T-helper 1 cell treated with Interleukin-12 subunit alpha and Interleukin-12 subunit beta and Interleukin-4 antibody, amounts not matched to agents 30 ng/mL and 1 ng/mL, for 36 hours (primary cell): Measurements from ENCODE around the gene HOMER1. TPM values are rescaled to one million over a fixed set of nuclear protein-coding genes. Genes with fewer than 3 reads are reported as not detected.

Experiments
- intact Hi-C: fragments of 100-400 bp; cut with micrococcal nuclease; formaldehyde crosslinking; loops from one replicate; pipeline ENCODE4 v1.15.1; 2024
- total RNA-seq: library from RNA; stranded (reverse); gene quantifications from 2 replicates; pipeline ENCODE4 v1.2.3, GENCODE V29; 2022

HOMER1 gene
- total RNA-seq, 1 donor from 2014 or later: 3.1 TPM

DNA sequence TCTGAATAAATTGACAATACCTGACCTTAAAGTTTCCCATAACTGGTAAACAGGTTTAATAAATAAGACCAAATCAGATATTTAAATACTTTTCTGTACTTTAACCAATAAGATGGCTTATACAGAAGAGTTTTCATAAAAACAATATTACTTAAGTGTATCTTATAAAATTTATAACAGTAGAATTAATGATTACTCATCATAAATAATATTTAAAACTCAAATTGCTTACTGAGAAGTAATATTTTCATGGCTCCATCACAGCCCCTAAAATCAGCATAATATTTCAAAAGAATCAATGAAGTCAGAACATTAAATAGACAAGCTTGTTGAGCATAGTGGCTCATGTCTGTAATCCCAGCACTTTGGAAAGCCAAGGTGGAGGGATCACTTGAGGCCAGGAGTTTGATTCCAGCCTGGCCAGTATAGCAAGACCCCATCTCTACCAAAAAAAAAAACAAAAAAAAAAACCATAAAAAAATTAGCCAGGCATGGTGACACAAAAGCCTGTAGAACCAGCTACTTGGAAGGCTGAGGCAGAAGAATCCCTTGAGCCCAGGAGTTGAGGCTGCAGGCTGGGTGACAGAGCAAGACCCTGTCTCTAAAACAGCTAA lies 23.5 kb downstream of the HOMER1 start:
- intact Hi-C loops: no loop called here

GRCh38 chr5:79489773-79490172 lies 24.2 kb downstream of the HOMER1 start:
- intact Hi-C loops: no loop called here

DNA sequence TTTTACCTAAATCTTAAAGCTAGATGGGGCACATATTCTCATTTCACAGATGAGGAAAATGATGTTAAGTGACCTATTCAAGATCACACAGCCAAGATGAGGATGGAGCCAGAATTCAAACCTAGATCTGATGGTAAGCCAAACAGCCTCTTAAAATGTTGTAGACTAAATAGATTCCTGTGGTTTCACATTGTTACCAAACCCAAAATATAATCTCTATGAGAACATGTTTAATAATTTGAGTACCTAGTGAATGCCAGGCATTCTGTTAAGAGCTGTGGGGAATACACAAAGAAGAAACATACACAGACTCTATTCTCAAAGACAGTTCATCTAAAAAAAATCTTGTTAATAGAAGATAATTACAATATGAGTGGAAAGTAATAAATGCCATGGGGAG lies 25.2 kb downstream of the HOMER1 start:
- intact Hi-C loops: no loop called here

DNA sequence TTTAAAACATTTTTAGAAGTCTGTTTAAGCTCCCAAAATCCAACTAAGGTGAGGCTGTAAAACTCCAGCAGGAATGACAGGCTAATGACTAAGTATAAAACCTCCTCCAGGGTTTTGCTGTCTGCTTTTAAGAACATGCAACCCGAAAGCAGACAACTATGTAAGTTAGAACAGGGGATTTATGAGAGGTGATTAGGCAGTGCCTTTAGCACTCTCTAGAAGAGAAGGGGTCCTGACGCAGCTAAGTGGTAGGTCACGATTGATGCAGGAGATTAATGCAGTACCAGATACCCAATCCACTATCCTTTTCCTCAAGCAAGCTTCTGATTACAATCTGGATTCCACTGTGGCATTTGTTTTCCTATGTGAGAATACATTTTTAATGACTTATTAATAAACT lies 25.9 kb downstream of the HOMER1 start:
- intact Hi-C loops: no loop called here

- intact Hi-C loops: no loop called here
Measured at GRCh38 chr5:79487251-79487650, 26.7 kb downstream of the HOMER1 start.

- intact Hi-C loops: no loop called here
Measured at GRCh38 chr5:79486116-79486515, 27.8 kb downstream of the HOMER1 start.

DNA sequence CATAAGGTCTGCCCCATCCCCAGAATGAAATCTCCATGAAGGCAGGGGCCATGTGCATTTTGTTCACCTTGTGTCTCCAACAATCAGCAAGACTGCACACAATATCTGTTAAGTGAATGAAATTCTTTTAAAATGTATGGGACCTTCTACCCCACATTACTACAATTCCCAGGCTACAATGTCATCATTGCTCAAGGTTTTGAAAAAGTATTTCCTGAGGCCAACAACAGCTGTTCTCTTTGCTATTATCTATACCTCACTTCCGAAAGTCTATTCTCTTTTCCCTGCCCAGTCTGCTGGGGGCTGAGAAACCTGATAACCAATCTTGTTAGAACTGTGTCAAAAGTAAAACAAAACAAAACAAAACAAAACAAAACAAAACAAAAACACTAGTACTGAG lies 29.2 kb downstream of the HOMER1 start:
- intact Hi-C loops: no loop called here

DNA sequence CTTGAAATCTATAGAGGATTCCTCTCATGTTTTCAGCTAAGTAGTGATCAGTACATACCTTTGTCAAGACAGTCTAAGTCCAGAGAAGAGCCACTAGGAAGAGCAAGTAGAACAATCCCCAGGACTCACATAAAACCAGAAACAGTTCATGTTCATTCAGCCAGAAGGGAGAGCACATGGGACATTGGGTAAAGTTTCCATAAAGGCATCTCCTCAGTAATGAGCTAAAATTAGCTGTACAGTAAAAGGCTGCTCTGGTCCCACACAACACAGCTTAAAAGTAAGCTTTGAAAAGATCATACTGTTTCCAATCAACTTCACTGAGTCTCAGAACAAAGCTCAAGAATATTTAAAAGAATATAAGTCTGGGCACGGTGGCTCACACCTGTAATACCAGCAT lies 32.4 kb downstream of the HOMER1 start:
- intact Hi-C loops: no loop called here

DNA sequence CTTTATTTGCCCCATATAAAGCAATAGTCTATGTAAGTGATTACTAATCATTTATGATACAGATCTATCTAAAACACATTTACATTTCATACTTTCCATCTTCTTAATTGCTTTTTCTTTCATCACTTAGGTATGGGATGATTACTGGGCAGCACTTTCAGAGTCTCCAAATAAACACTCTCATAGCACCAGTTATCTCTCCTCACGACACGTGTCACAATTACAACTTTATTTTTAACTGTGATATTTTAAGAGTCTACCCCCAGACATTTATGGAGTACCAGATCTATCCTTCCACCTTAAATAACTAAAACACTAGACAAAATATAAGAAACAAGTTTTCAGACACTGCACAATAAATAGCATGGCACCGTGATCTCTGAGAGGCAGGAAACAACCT lies 32.9 kb downstream of the HOMER1 start:
- intact Hi-C loops: no loop called here

DNA sequence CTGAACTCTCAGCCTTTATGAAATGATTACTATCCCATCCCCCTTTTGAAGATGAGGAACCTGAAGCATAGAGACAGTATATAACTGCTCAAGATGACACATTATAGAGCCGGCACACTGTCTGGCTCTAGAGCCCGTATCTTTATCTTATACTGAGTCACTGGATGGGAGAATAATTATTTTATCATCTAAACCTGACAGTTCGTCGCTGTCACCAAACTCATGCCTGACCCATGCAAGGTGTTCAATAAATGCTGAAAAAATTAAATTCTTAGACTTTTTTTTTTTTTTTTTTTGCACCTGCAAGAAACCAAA lies 38.8 kb downstream of the HOMER1 start:
- intact Hi-C loops: no loop called here

DNA sequence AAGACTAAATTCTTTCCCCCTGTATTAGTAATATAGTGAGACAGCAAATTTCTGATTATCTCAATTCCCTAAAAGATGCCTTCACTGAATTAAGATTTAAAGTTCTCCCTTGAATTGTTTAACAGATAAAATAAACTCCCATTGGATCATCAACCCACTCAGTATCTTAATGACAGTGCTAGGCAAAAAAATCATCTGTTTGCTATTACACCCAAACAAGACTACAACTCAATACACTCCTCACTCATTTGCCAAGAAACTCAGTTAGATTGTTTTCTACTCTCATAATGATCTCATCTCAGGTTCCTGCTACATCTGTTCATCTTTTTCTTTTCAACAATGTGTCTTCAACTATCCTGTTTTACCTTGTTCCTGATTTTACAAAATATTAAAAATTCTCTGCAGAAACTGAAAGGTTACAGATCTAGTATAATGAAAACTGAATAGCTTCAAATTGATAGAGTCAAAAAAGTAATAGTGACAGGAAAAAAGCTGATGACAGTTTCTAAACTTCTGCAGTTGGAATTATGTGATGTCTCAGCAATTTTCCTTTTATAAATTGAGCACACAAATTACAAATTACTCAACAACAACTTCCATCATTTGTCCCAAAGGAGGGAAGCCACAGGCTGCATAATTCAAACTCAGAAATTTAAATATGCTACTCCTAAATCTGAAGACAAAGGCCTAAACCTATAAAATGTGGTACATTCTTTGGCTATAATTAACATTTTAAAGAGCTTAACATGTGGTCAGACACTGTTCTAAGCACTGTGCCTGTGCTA lies 39.4 kb downstream of the HOMER1 start:
- intact Hi-C loops: no loop called here

DNA sequence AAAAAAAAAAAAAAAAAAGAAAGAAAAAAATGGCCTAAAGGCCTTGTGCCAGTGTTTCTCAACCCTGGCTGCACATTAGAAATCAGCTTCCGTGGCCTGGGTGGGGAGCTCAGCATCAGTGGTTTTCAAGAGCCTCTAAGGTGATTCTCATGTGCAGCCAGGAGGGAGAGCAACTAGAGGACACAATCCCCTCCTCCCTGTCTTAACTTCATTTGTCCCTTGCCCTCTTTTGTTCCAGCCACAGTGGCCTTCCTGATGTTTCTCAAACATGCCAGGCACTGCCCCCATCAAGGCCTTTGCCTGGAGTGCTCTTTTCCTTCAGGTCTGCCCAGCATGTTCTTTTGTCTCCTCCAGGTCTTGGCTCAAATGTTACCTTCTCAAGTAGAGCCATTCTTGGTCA lies 42.4 kb downstream of the HOMER1 start:
- intact Hi-C loops: no loop called here

- intact Hi-C loops: loop anchor here (1.0 kb wide), 5 partner anchors 230 to 565 kb away; no protein-coding TSS in a partner anchor
Measured at GRCh38 chr5:79464695-79465332, 49.1 kb downstream of the HOMER1 start.

DNA sequence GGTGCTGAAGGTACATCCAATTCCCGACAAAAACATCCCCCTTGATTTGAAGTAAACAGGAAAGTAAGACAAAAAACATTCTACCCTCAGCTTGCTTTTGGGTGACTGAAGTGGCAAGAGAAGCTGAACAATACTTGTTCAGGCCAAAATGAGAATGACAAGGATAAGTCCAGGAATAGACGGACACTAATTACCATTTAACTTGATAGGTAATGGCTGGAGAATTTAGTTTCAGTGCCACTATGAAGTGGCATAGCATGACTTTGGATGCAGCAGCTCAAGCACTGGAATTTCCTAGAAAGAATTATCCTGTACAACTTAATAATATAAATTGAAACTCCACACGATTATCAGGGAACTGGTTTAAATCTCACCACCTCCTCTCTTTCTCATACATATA lies 49.7 kb downstream of the HOMER1 start:
- intact Hi-C loops: loop anchor here (1.0 kb wide), 5 partner anchors 229 to 564 kb away; no protein-coding TSS in a partner anchor

GRCh38 chr5:79459626-79460025 lies 54.3 kb downstream of the HOMER1 start:
- intact Hi-C loops: no loop called here

DNA sequence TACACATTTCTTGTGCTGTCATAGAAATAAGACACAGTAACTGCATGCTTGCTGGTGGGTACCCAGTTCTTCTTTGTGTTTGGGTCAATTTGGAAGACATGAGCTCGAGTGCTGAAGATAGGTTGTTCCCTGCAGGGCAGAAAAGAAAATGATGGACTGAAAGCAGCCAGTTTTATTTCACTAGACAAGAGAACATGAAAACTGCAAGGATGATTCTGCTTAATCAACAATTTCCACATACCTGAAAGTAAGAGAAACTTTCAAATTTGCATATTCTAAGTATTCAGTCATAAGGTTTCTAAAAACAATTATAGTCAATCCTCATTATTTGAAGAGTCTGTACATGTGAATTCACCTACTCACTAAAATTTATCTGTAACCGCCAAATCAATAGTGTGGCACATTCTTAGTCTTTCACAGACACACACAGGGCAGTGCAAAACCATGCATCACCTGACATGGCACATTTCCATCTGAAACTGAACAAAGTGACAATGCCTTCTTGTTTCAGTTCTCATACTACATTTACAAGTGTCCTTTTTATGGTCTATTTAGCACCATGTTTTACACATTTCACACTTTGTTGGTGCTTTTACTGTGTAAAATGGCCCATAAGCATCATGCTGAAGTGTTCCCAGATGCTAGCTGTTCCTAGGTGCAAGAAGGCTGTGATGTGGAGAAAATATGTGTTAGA lies 56.9 kb downstream of the HOMER1 start:
- intact Hi-C loops: no loop called here

- intact Hi-C loops: no loop called here
Measured at GRCh38 chr5:79456400-79456799, 57.5 kb downstream of the HOMER1 start.

DNA sequence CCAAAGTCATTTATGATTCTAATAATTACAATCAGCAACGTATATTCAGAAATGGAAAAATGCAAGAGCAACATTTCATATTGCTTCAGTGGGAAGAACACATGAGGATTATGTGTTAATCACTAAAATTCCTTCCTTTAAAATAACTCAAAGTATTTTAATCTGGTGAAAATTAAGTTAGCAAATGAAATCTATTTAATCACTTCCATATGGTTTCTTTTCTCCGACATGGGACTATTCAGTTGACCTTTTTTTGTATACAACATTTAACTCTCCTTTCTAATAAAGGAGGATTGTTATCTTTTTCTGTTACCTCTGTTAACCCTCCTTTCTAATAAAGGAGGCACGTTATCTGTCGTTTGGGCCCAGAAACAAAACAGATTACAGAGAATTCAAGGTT lies 59.9 kb downstream of the HOMER1 start:
- intact Hi-C loops: no loop called here

DNA sequence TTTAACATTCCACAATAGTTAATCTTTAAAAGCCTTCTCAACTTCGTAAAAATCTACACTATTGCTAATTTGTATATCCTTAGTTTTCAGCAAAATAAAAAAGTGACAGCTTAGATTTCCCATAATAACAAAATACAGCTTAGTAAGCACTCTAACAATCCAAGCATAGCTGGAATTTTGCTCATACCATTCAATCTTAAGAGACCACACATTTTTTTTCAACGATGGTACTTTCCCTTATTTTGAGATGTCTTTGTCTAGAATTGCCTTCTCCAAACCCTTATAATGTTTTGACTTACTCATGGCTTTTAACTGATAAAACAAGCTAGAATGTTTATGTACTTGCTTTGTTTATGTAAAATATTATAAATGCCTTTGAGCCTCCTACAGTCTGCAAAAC lies 65.6 kb downstream of the HOMER1 start:
- intact Hi-C loops: no loop called here

- intact Hi-C loops: no loop called here
Measured at GRCh38 chr5:79436821-79437220, 77.1 kb downstream of the HOMER1 start.

DNA sequence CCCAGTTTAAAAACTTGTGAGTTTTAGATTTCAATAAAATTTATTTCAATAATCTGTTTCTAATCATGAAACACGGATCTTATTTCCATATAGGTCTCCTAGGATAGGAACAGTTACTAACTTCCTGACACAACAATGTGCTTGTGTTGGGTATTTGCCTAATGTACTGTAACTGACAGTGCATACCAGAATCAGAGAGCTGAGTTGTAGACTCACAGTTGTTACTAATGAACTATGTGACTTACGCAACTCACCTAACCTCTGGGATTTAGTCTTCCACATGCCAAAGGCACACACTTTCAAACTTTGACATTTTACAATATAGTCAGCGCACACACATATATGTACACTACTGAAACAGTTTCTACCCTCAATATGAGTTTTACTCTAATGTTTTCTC lies 77.7 kb downstream of the HOMER1 start:
- intact Hi-C loops: no loop called here

DNA sequence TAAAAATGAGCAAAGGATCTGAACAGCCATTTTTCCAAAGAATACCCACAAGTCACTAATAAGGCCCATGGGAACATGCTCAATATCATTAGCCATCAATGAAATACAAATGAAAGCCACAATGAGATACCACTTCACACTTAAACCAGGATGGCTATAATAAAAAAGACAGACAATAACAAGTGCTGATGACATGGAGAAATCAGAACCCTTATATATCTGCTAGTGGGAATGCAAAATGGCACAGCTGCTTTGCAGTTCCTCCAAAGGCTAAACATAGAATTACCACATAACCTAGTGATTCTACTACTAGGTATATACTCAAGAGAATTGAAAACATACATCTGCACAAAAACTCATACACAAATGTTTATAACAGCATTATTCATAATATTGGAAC lies 83.7 kb downstream of the HOMER1 start:
- intact Hi-C loops: no loop called here
